Mononuclear cell (primary cell): Measurements from ENCODE around the gene PDXDC1. TPM values are rescaled to one million over a fixed set of nuclear protein-coding genes. Genes with fewer than 3 reads are reported as not detected.
A peak's percentile ranks its signal among the peaks of the same experiment; 100 is the strongest.
"Not testable (repeated sequence)": the region's sequence is repeated elsewhere in the genome, so short reads cannot be mapped to it uniquely, and the experiment has no call there.

ENCODE experiments used
- H3K27me3 ChIP-seq: 2 replicates; pipeline ENCODE4 v1.6.0; 2011; ENCODE audit warnings: low read length, control low read depth; ENCODE audit not compliant: insufficient read depth
- H3K4me1 ChIP-seq: 2 replicates; pipeline ENCODE4 v1.5.1; 2011; ENCODE audit warnings: mild to moderate bottlenecking, low read length, control low read depth; ENCODE audit not compliant: insufficient read depth
- H3K4me3 ChIP-seq: 2 replicates; pipeline ENCODE4 v1.5.1; 2011; ENCODE audit warnings: mild to moderate bottlenecking, low read length, moderate library complexity
- H3K9me3 ChIP-seq: 2 replicates; pipeline ENCODE4 v1.5.1; 2011; ENCODE audit warnings: low read depth, mild to moderate bottlenecking, control low read depth, low read length
- total RNA-seq: library from RNA; depleted of rRNA; stranded (reverse); fragments of >200 nt; gene quantifications from one replicate; pipeline ENCODE4 v1.2.3, GENCODE V29; 2012

Gene PDXDC1, protein sequence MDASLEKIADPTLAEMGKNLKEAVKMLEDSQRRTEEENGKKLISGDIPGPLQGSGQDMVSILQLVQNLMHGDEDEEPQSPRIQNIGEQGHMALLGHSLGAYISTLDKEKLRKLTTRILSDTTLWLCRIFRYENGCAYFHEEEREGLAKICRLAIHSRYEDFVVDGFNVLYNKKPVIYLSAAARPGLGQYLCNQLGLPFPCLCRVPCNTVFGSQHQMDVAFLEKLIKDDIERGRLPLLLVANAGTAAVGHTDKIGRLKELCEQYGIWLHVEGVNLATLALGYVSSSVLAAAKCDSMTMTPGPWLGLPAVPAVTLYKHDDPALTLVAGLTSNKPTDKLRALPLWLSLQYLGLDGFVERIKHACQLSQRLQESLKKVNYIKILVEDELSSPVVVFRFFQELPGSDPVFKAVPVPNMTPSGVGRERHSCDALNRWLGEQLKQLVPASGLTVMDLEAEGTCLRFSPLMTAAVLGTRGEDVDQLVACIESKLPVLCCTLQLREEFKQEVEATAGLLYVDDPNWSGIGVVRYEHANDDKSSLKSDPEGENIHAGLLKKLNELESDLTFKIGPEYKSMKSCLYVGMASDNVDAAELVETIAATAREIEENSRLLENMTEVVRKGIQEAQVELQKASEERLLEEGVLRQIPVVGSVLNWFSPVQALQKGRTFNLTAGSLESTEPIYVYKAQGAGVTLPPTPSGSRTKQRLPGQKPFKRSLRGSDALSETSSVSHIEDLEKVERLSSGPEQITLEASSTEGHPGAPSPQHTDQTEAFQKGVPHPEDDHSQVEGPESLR
- 101 TPM for total RNA-seq

DNA sequence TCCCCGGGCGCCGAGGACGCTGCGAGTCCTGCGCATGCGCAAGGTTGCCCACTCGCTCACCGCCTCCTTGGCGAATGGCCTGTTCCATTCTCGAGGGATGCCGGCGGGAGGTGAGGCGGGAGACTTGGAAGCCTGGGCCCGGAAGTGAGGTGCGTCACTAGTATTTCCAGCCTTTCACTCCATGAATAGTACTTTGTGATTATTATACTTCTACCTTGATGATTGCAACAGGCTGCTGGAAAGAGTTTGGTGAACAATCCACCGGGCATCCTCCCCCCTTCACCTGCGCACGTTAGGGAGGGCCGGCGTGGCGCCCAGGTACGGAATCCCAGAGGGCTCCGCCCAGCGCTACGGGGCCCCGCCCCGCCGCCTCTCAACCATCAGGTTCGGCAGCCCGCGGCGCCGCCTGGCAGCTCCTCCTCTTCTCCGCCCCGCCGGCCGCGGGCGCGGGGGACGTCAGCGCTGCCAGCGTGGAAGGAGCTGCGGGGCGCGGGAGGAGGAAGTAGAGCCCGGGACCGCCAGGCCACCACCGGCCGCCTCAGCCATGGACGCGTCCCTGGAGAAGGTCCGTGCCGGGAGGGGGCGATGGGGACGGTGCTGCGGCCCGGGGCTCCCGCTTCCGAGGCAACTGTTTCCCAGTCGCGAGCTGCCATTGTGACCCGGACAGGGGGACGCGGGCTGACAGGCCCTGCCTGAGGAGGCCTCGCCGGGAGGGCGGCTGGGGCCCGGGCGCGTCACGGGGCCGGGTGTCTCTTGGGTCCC is at the start of gene PDXDC1:
Gene PDXDC1, plus strand, starts transcription at position 371 of the 762 bp plus-strand sequence. Its CDS starts 174 bp downstream, at position 545.
- Histone ChIP-seq H3K4me3 (peak within 1 kb of the TSS; percentile 62), H3K4me1 (peaks cover 18% of the 10 kb centered on the region)
- H3K27me3 ChIP-seq, H3K9me3 ChIP-seq: not testable (repeated sequence)

GRCh38 chr16:14928064-14928714 is 46.6 kb upstream of the PDXDC1 start:
- H3K4me3 ChIP-seq, H3K4me1 ChIP-seq, H3K27me3 ChIP-seq, H3K9me3 ChIP-seq: not testable (repeated sequence)

DNA sequence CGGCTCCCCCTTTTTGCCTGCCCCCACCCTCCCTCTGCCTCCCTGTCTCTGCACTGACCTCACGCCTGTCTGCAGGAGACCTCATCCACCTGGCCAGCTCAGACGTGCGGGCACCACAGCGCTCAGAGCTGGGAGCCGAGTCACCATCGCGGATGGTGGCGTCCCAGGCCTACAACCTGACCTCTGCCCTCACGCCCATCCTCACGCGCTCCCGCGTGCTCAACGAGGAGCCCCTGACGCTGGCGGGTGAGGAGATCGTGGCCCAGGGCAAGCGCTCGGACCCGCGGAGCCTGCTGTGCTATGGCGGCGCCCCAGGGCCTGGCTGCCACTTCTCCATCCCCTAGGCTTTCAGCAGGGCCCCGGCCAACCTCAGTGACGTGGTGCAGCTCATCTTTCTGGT is 45.6 kb upstream of the PDXDC1 start:
- not testable (repeated sequence) for H3K4me3 ChIP-seq, H3K4me1 ChIP-seq, H3K9me3 ChIP-seq, H3K27me3 ChIP-seq

GRCh38 chr16:14930246-14930645 is 44.6 kb upstream of the PDXDC1 start:
- H3K4me3 ChIP-seq, H3K9me3 ChIP-seq, H3K4me1 ChIP-seq, H3K27me3 ChIP-seq: not testable (repeated sequence)

GRCh38 chr16:14930971-14931370 is 43.9 kb upstream of the PDXDC1 start:
- not testable (repeated sequence) for H3K4me1 ChIP-seq, H3K9me3 ChIP-seq, H3K4me3 ChIP-seq, H3K27me3 ChIP-seq

DNA sequence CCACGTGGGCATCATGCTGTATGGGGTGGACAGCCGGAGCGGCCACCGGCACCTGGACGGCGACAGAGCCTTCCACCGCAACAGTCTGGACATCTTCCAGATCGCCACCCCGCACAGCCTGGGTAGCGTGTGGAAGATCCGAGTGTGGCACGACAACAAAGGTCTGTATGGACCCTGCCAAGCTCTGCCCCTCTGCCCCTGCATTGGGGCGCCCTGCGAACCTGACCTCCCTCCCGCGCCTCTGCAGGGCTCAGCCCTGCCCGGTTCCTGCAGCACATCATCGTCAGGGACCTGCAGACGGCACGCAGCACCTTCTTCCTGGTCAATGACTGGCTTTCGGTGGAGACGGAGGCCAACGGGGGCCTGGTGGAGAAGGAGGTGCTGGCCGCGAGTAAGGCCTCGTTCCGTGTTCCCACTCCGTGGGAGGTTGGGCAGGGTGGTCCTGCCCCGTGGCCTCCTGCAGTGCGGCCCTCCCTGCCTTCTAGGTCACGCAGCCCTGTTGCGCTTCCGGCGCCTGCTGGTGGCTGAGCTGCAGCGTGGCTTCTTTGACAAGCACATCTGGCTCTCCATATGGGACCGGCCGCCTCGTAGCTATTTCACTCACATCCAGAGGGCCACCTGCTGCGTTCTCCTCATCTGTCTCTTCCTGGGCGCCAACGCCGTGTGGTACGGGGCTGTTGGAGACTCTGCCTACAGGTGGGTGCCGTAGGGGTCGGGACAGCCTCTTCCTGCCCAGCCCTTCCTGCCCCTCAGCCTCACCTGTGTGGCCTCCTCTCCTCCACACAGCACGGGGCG is 42.0 kb upstream of the PDXDC1 start:
- not testable (repeated sequence) for H3K9me3 ChIP-seq, H3K4me3 ChIP-seq, H3K27me3 ChIP-seq, H3K4me1 ChIP-seq

DNA sequence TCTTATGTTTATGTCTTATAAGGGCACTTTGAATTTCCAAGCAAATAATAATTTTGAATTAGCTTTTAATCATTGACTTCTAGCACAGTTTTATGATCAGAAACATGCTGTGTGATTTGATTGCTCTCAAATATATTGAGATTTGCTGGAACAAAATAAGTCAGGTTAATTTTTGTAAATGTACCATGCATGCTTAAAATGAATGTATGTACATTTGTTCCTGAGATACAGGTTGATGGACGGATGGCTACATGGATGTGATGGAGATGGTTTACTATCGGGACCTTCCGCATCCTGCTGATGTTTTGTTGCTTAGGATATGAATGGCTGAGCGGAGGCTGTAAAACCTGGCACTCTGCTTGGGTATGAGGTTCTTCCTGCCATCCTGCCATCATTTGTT is 37.7 kb upstream of the PDXDC1 start, which contains the start of gene NPIPA1:
Gene NPIPA1, plus strand, starts transcription at position 301 of the 400 bp plus-strand sequence. Its CDS starts 0 bp downstream, at position 301.
- H3K9me3 ChIP-seq, H3K4me3 ChIP-seq, H3K4me1 ChIP-seq, H3K27me3 ChIP-seq: not testable (repeated sequence)

GRCh38 chr16:14937994-14938393 is 36.8 kb upstream of the PDXDC1 start:
- not testable (repeated sequence) for H3K4me3 ChIP-seq, H3K9me3 ChIP-seq, H3K4me1 ChIP-seq, H3K27me3 ChIP-seq

DNA sequence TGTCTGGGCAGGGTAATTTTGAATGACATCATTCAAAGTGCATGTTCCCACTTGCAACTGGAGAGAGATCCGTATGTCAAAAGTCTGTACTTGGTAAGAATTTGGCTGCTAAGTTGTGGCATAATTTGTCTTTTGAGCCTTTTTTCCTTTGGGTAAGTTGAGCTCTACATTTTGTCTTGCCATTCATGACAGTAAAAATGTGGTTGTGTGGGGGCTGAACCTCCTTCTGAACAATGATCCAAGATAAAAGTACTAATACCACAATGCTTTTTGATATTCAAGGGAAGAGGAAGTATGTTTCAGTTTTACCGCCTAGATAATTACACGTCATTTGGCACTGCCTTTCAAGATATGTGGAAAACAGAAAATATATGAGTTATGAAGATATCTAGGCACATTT is 32.1 kb upstream of the PDXDC1 start:
- H3K4me3 ChIP-seq, H3K27me3 ChIP-seq, H3K4me1 ChIP-seq: not testable (repeated sequence)

GRCh38 chr16:14955546-14956231 is 19.1 kb upstream of the PDXDC1 start:
- H3K9me3 ChIP-seq: no peaks in the 10 kb centered on the region
- no peaks in the 10 kb centered on the region for H3K27me3 ChIP-seq
- H3K4me3 ChIP-seq: no peak overlapping the region
- no peaks in the 10 kb centered on the region for H3K4me1 ChIP-seq

More for the DNA sequence above, 32.1 kb upstream of the PDXDC1 start:
- H3K9me3 ChIP-seq: not testable (repeated sequence)

- Histone ChIP-seq H3K9me3 (no peaks in the 10 kb centered on the region), H3K27me3 (no peaks in the 10 kb centered on the region), H3K4me3 (no peak overlapping the region), H3K4me1 (no peaks in the 10 kb centered on the region)
Measured at GRCh38 chr16:14957576-14958322, 17.1 kb upstream of the PDXDC1 start.

- no peak overlapping the region for H3K4me3 ChIP-seq
- peaks cover under 1% of the 10 kb centered on the region for H3K27me3 ChIP-seq
- no peaks in the 10 kb centered on the region for H3K4me1 ChIP-seq
- no peaks in the 10 kb centered on the region for H3K9me3 ChIP-seq
Measured at GRCh38 chr16:14958323-14958600, 16.6 kb upstream of the PDXDC1 start.

GRCh38 chr16:14958970-14959369 is 15.9 kb upstream of the PDXDC1 start:
- Histone ChIP-seq H3K4me3 (no peak overlapping the region), H3K27me3 (peaks cover 5% of the 10 kb centered on the region), H3K9me3 (no peaks in the 10 kb centered on the region), H3K4me1 (no peaks in the 10 kb centered on the region)
